Prostate gland (tissue), 2 donors: ENCODE data around the gene YBX3. TPM values are rescaled to one million over a fixed set of nuclear protein-coding genes. Genes with fewer than 3 reads are reported as not detected.

Experiments
- DNase-seq: peaks from one replicate; pipeline ENCODE4 v3.0.0-alpha.2; 2019; ENCODE audit warnings: low spot score
- H3K27ac ChIP-seq, 2 donors: fragments of 200-600 bp; sonication (generic); 2 replicates each; pipeline ENCODE4 v1.5.1; 2017 to 2019
- H3K27me3 ChIP-seq: fragments of 200-600 bp; sonication (generic); replicated peaks from 2 replicates; pipeline ENCODE4 v1.5.1; 2019; ENCODE audit not compliant: insufficient read depth
- H3K36me3 ChIP-seq, 2 donors: fragments of 200-600 bp; sonication (generic); 1 replicate in 1 of 2; 2 replicates in 1 of 2; pipeline versions ENCODE4 v1.5.1 to v1.8.1; 2017 to 2019
- H3K4me1 ChIP-seq: fragments of 200-600 bp; sonication (generic); replicated peaks from 2 replicates; pipeline ENCODE4 v1.5.1; 2019
- H3K4me3 ChIP-seq, 2 donors: fragments of 200-600 bp; sonication (generic); 2 replicates each; pipeline ENCODE4 v1.5.1; 2017 to 2019
- H3K9me3 ChIP-seq: fragments of 200-600 bp; sonication (generic); 2 replicates; pipeline ENCODE4 v1.5.1; 2017
- CTCF ChIP-seq, 4 experiments: fragments of 200-600 bp in 2 of 4; fragments of 450-650 bp in 2 of 4; sonication (generic) in 2 of 4; IDR thresholded peaks; 1 replicate in 3 of 4; 2 replicates in 1 of 4; pipeline ENCODE4 v1.5.1; 2016 to 2019; ENCODE audit warnings: antibody characterized with exemption in 4 of 4, mild to moderate bottlenecking in 2 of 4, moderate library complexity in 2 of 4
- POLR2A ChIP-seq: fragments of 450-650 bp; IDR thresholded peaks from one replicate; pipeline ENCODE4 v1.6.1; 2016; ENCODE audit warnings: antibody characterized with exemption, mild to moderate bottlenecking
- POLR2AphosphoS5 ChIP-seq: sonication (generic); formaldehyde crosslinking; IDR thresholded peaks from one replicate; pipeline ENCODE4 v1.6.1; 2017; ENCODE audit warnings: antibody characterized with exemption
- WGBS: methylation state at CpG from one replicate; pipeline ENCODE4 v1.1.5; 2018; 5-methylcytosine and 5-hydroxymethylcytosine counted together
- intact Hi-C: fragments of 100-400 bp; cut with DNase I; formaldehyde crosslinking; loops from one replicate; pipeline ENCODE4 v1.14.2; 2022
- total RNA-seq, 2 donors: library from RNA; depleted of rRNA; stranded (reverse); fragments of >200 nt; gene quantifications; one replicate each; pipeline ENCODE4 v1.1.0, GENCODE V29; 2016

YBX3 gene
- total RNA-seq, 2 donors from 2014 or later: 197 to 358 TPM

- 52% methylated on average over 1 of the region's 1 CpG for WGBS
- Histone ChIP-seq H3K27ac (no peak overlapping the region), H3K36me3 (no peaks in the 10 kb centered on the region), H3K4me3 (no peak overlapping the region), H3K27me3 (no peaks in the 10 kb centered on the region), H3K9me3 (no peaks in the 10 kb centered on the region), H3K4me1 (no peaks in the 10 kb centered on the region)
- no peak for DNase-seq
- intact Hi-C loops: loop anchor here (10.0 kb wide), 1 partner anchor 505 kb away; no protein-coding TSS in a partner anchor
- TF ChIP-seq CTCF (IDR thresholded peaks at IDR 0.05): no peak
- TF ChIP-seq POLR2A: no peak
- TF ChIP-seq POLR2AphosphoS5: no peak
Observed at GRCh38 chr12:10740182-10740581, 17.1 kb upstream of the YBX3 start.

- no peak for DNase-seq
- no peak overlapping the region for H3K27ac ChIP-seq
- H3K27me3 ChIP-seq: no peaks in the 10 kb centered on the region
- intact Hi-C loops: loop anchor here (10.0 kb wide), 1 partner anchor 505 kb away; no protein-coding TSS in a partner anchor
- 86% methylated on average over 8 of the region's 8 CpGs for WGBS
- H3K4me3 ChIP-seq: no peak overlapping the region
- H3K9me3 ChIP-seq: no peaks in the 10 kb centered on the region
- H3K4me1 ChIP-seq: no peaks in the 10 kb centered on the region
- TF ChIP-seq POLR2AphosphoS5: no peak
- no peak for TF ChIP-seq CTCF (IDR thresholded peaks at IDR 0.05)
- TF ChIP-seq POLR2A: no peak
- H3K36me3 ChIP-seq: no peaks in the 10 kb centered on the region
Observed at GRCh38 chr12:10739157-10740118, 16.3 kb upstream of the YBX3 start.

- no peak overlapping the region for H3K27ac ChIP-seq
- no peaks in the 10 kb centered on the region for H3K36me3 ChIP-seq
- 46% methylated on average over 1 of the region's 1 CpG for WGBS
- H3K27me3 ChIP-seq: no peaks in the 10 kb centered on the region
- H3K4me3 ChIP-seq: no peak overlapping the region
- intact Hi-C loops: no loop called here
- TF ChIP-seq POLR2AphosphoS5 (no peak), POLR2A (no peak), CTCF (IDR thresholded peaks at IDR 0.05) (no peak)
- no peaks in the 10 kb centered on the region for H3K9me3 ChIP-seq
- no peak for DNase-seq
- no peaks in the 10 kb centered on the region for H3K4me1 ChIP-seq
Observed at GRCh38 chr12:10737249-10737648, 14.1 kb upstream of the YBX3 start.

GRCh38 chr12:10736463-10736862 lies 13.3 kb upstream of the YBX3 start:
- intact Hi-C loops: no loop called here
- H3K4me1 ChIP-seq: no peaks in the 10 kb centered on the region
- TF ChIP-seq POLR2A (no peak), CTCF (IDR thresholded peaks at IDR 0.05) (no peak), POLR2AphosphoS5 (no peak)
- H3K27me3 ChIP-seq: no peaks in the 10 kb centered on the region
- no peaks in the 10 kb centered on the region for H3K9me3 ChIP-seq
- no peak for DNase-seq
- H3K27ac ChIP-seq: no peak overlapping the region
- WGBS: 43% methylated on average over 1 of the region's 1 CpG
- H3K4me3 ChIP-seq: no peak overlapping the region
- H3K36me3 ChIP-seq: no peaks in the 10 kb centered on the region

GRCh38 chr12:10735428-10735827 lies 12.3 kb upstream of the YBX3 start:
- intact Hi-C loops: no loop called here
- no peaks in the 10 kb centered on the region for H3K4me1 ChIP-seq
- no peak overlapping the region for H3K27ac ChIP-seq
- H3K36me3 ChIP-seq: no peaks in the 10 kb centered on the region
- DNase-seq: no peak
- no peaks in the 10 kb centered on the region for H3K27me3 ChIP-seq
- TF ChIP-seq CTCF (IDR thresholded peaks at IDR 0.05) (no peak), POLR2A (no peak), POLR2AphosphoS5 (no peak)
- no peak overlapping the region for H3K4me3 ChIP-seq
- no peaks in the 10 kb centered on the region for H3K9me3 ChIP-seq
